ENCODE data around the gene TEX2. TPM values are rescaled to one million over a fixed set of nuclear protein-coding genes. Genes with fewer than 3 reads are reported as not detected.

Gene TEX2
- total RNA-seq, 1 experiment from 2014 or later: 22.7 TPM

- in situ Hi-C loops (cut with HindIII; ENCODE audit: low sequenced_read_pairs): no loop called here
- DNase-seq (ENCODE audit: low spot score): no peak
Observed at GRCh38 chr17:64110379-64111152, 152.5 kb downstream of the TEX2 start.

GRCh38 chr17:64109400-64109799 lies 153.7 kb downstream of the TEX2 start:
- DNase-seq (ENCODE audit: low spot score): no peak
- in situ Hi-C loops (cut with HindIII; ENCODE audit: low sequenced_read_pairs): no loop called here

GRCh38 chr17:64107500-64108236 lies 155.4 kb downstream of the TEX2 start:
- in situ Hi-C loops (cut with HindIII; ENCODE audit: low sequenced_read_pairs): no loop called here
- DNase-seq (ENCODE audit: low spot score): no peak

- in situ Hi-C loops (cut with HindIII; ENCODE audit: low sequenced_read_pairs): no loop called here
- no peak for DNase-seq (ENCODE audit: low spot score)
Observed at GRCh38 chr17:64106918-64107317, 156.1 kb downstream of the TEX2 start.

GRCh38 chr17:64103391-64104364 lies 159.4 kb downstream of the TEX2 start:
- no peak for DNase-seq (ENCODE audit: low spot score)
- in situ Hi-C loops (cut with HindIII; ENCODE audit: low sequenced_read_pairs): no loop called here

- no peak for DNase-seq (ENCODE audit: low spot score)
Observed at GRCh38 chr17:64102627-64103390, 160.3 kb downstream of the TEX2 start.

GRCh38 chr17:64099543-64099942 lies 163.5 kb downstream of the TEX2 start:
- in situ Hi-C loops (cut with HindIII; ENCODE audit: low sequenced_read_pairs): no loop called here

More at GRCh38 chr17:64102627-64103390, 160.3 kb downstream of the TEX2 start:
- in situ Hi-C loops (cut with HindIII; ENCODE audit: low sequenced_read_pairs): no loop called here

More at GRCh38 chr17:64099543-64099942, 163.5 kb downstream of the TEX2 start:
- DNase-seq (ENCODE audit: low spot score): no peak

Other genes with a start within 250 kb of the TEX2 start
- gene ICAM2, start 242.6 kb downstream of the TEX2 start, total RNA-seq (2014; rRNA removed; shearing (Covaris generic)): not detected in 2 replicates
- 3.1 and 3.8 TPM in 2 replicates for gene ERN1, start 133.1 kb downstream of the TEX2 start, total RNA-seq (2014; rRNA removed; shearing (Covaris generic))
- gene PECAM1, start 127.6 kb upstream of the TEX2 start, total RNA-seq (2014; rRNA removed; shearing (Covaris generic)): 0.06 TPM in 1 of 2 replicates, not detected in the other
- gene MILR1, start 185.9 kb upstream of the TEX2 start, total RNA-seq (2014; rRNA removed; shearing (Covaris generic)): not detected in 2 replicates
- gene POLG2, start 233.8 kb upstream of the TEX2 start, total RNA-seq (2014; rRNA removed; shearing (Covaris generic)): 7.3 and 18.5 TPM in 2 replicates
- gene DDX5, start 243.0 kb upstream of the TEX2 start, total RNA-seq (2014; rRNA removed; shearing (Covaris generic)): 397 and 498 TPM in 2 replicates
- 17.5 and 22.0 TPM in 2 replicates for gene CEP95, start 243.7 kb upstream of the TEX2 start, total RNA-seq (2014; rRNA removed; shearing (Covaris generic))